Right lung (tissue), 5 donors: Measurements from ENCODE around the gene PLCH2. TPM values are rescaled to one million over a fixed set of nuclear protein-coding genes. Genes with fewer than 3 reads are reported as not detected.
"Not testable (repeated sequence)": the region's sequence is repeated elsewhere in the genome, so short reads cannot be mapped to it uniquely, and the experiment has no call there.

Experiments used
- DNase-seq, 2 donors: peaks; one replicate each; pipeline ENCODE4 v3.0.0-alpha.2; 2013
- polyA plus RNA-seq, 5 donors: library from polyadenylated mRNA; unstranded; fragments of 120-200 nt; gene quantifications; one replicate each; pipeline versions ENCODE4 v1.2.1 to v1.2.3, GENCODE V29; 2013; ENCODE audit warnings: inconsistent platforms in 1 of 5, low replicate concordance in 1 of 5; ENCODE audit not compliant: insufficient read length in 5 of 5, insufficient read depth in 1 of 5

PLCH2 gene
- polyA plus RNA-seq, 5 donors = 2.7 to 5.8 (median 3.4) TPM

GRCh38 chr1:2544875-2545640 is 69.0 kb downstream of the PLCH2 start:
- no peak for DNase-seq

GRCh38 chr1:2545754-2546514 is 69.8 kb downstream of the PLCH2 start:
- DNase-seq = peak; percentile 65 to 67

GRCh38 chr1:2546515-2547209 is 70.6 kb downstream of the PLCH2 start:
- DNase-seq = peak; percentile 60 to 64

DNA sequence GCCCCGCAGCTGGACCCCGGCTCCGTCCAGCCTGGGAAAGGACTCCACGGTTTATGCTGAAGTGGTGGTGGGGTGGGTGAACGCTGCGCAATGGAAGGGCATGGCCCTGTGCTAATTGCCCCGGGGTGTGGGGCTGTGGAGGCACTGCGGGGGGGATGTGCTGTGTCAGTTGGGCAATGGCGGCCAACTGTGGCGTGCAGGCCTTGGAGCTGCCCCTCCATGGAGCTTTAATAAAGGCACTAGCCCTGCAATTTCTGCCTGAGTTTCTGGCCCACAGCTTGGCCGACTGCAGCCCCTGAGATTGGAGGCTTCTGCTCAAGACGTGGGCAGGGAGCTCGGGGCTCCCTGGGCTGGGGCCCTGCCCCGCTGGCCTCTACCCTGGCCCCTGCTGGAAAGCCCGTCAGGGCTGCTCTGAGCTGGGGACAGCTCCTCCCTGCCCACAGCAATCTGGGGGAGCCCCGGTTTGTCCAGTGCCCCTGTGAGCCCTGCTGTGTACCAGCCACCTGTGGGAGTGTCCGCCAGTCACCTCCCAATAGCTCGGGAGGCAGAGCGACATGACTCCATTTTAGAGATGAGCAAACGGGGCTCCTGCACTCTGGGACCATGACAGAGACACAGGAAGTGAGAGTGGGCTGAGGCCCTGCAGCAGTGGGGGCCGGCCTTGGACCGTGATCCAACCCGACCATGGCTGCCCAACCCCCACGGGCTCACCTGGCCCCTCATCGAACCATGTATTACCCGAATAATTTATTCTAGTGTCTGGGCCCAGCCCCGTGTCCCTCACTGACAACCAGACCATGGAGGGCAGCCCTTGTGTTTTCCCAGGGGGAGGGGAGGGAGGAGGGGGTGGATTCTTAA is 71.3 kb downstream of the PLCH2 start:
- DNase-seq = no peak

- DNase-seq = peak; percentile 71 to 76
Observed at GRCh38 chr1:2548068-2548589, 72.0 kb downstream of the PLCH2 start.

- not testable (repeated sequence) for DNase-seq
Observed at GRCh38 chr1:2549367-2550029, 73.4 kb downstream of the PLCH2 start.

GRCh38 chr1:2550309-2550861 is 74.3 kb downstream of the PLCH2 start:
- DNase-seq = not testable (repeated sequence)

- DNase-seq = not testable (repeated sequence)
Observed at GRCh38 chr1:2551544-2551943, 75.5 kb downstream of the PLCH2 start.

DNA sequence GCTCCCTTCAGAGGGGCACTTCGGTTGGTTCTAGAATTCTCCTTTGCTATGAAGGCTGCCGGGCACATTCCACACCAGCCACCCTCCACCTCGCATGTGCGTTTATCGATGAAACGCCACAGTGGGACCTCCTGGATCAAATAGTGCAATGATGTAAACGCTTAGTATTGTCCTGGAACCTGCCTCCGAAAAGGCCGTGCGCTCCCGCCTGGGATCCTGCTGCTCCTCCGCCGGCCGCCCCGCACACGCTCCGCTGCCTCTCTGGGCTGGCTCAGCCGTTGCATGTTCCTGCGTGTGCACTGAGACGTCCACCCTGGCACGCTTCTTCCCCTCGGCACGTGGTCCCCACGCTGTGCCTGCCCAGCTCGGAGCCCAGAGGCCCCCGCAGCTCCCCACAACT is 76.1 kb downstream of the PLCH2 start:
- DNase-seq = no peak

DNA sequence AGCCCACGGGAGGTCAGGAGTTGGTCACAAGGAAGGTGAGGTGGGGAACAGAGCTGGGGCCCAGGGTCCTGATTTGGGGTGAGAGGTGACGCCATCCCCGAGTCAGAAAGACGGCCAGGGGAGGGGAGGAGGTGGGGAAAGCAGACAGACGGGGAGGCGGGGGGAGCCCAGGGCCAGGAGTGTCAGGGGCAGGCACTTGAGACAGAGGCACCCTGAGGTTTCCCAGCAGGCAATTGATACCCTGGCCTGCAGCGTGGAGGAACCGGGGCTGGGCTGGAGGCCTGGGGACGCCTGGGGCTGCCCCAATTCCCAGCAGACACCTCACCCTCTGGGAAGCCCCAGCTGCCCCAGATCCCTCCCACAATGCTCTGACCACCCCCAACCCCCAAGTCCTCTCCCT is 77.0 kb downstream of the PLCH2 start:
- not testable (repeated sequence) for DNase-seq

DNA sequence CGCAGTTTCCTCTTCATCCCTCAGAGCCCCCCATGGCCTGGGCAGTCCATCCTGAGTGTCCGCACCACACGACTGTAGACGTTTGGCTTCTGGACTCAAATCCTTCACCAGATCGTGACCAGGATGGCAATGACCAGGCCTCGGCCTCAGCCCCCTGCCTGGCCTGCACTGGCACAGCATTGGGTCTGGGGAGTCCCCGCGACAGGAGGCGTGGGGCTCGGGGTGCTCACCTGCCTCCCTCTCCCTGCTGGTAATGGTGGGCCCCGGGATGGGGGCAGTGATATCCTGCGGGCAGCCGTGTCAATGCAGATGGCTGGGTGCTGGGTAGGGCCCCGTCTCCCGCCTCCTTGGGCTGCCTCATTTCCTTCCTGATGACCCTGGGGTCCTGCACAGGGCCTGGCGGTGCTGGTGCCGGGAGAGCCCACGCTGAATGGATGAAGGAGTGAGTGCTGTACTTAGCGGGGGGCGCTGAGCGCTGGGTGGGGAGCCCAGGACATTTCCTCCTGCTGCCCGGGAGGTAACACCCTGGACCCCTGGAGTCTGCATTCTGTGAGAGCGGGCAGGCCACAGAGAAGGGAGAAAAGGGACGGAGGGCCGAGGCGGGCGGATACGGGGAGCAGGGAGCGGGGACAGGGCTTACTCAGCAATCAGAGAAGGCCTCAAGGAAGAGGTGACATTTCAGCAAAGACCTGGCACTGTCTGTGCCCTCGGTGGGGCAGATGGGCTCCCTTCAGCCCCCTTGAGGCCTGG is 78.0 kb downstream of the PLCH2 start:
- DNase-seq = no peak

DNA sequence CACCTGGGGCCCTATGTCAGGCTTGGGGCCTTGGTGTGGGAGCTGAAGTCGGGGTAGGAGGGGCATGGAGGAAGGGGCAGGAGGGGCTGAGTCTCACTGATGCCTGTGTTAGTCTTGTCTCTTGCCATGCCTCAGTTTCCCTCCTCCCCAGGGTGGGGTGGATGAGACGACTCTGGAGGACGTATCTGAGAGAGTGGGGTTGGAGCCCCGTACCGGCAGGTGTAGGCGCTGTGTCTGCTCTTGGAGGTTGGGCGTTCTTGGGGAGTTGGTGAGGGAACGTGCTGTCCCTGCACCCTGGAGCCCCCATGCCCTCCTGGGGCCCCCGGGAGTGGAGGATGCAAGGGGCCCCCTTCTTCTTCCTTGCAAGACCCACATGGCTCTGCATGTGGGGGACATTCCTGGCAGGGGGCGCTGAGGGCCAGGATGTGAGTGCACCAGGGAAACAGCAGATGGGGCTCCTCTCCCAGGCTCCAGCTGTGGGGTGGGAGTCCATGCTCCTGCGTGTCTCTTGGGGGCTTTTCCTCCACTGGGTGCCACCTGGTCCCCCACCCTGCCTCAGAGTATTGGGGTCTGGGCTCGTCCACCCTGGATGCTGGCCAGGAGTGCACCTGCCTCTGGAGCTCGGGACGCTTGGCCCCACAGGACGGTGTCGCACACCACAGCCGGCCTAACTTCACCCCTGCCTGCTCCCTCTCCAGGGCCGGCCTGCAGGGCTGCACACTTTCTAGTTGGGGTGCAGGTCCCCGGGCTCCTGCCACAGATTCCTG is 78.7 kb downstream of the PLCH2 start:
- DNase-seq = no peak

Other genes with a start within 250 kb of the PLCH2 start
- gene SKI, start 248.0 kb upstream of the PLCH2 start, polyA plus RNA-seq = 10 to 100 TPM; 48.9 to 83.3 (median 58.9) TPM
- gene MORN1, start 84.7 kb upstream of the PLCH2 start, polyA plus RNA-seq = 10 to 100 TPM in 4 of 5 donors, 1 to 10 TPM in 1; 9.7 to 16.3 (median 14.9) TPM
- 100 to 1,000 TPM in 4 of 5 donors, 10 to 100 TPM in 1; 99.8 to 109 (median 104) TPM for gene RER1, start 84.4 kb upstream of the PLCH2 start, polyA plus RNA-seq
- gene PEX10, start 63.7 kb upstream of the PLCH2 start, polyA plus RNA-seq = 10 to 100 TPM; 14.7 to 24.8 (median 18.3) TPM
- gene PANK4, start 50.3 kb downstream of the PLCH2 start, polyA plus RNA-seq = 10 to 100 TPM; 20.2 to 29.0 (median 26.4) TPM
- gene HES5, start 54.0 kb downstream of the PLCH2 start, polyA plus RNA-seq = under 1 TPM; 0.27 to 0.93 (median 0.43) TPM
- 10 to 100 TPM; 19.5 to 34.0 (median 25.7) TPM for gene TNFRSF14, start 80.1 kb downstream of the PLCH2 start, polyA plus RNA-seq
- 10 to 100 TPM; 30.1 to 68.6 (median 43.5) TPM for gene PRXL2B, start 110.5 kb downstream of the PLCH2 start, polyA plus RNA-seq
- 1 to 10 TPM; 2.6 to 6.5 (median 3.9) TPM for gene MMEL1, start 156.7 kb downstream of the PLCH2 start, polyA plus RNA-seq